ENCODE data around the gene DTYMK.
"Not testable (repeated sequence)": the region's sequence is repeated elsewhere in the genome, so short reads cannot be mapped to it uniquely, and the experiment has no call there.

Gene DTYMK

GRCh38 chr2:241666627-241667400 is 19.8 kb downstream of the DTYMK start:
- no peak overlapping the region for H3K4me3 ChIP-seq (ENCODE audit: low read depth, low read length)
- no peak for TF ChIP-seq CTCF (IDR thresholded peaks at IDR 0.05; ENCODE audit: borderline replicate concordance, insufficient read depth, low read depth, low read length)

- no peak overlapping the region for H3K4me3 ChIP-seq (ENCODE audit: low read depth, low read length)
- TF ChIP-seq CTCF (IDR thresholded peaks at IDR 0.05; ENCODE audit: borderline replicate concordance, insufficient read depth, low read depth, low read length), result no peak
These were observed 20.7 kb downstream of the DTYMK start for GRCh38 chr2:241665731-241666440.

GRCh38 chr2:241662731-241663130 is 23.9 kb downstream of the DTYMK start:
- not testable (repeated sequence) for H3K4me3 ChIP-seq (ENCODE audit: low read depth, low read length)

GRCh38 chr2:241660593-241661213 is 25.9 kb downstream of the DTYMK start:
- no peak for TF ChIP-seq CTCF (IDR thresholded peaks at IDR 0.05; ENCODE audit: borderline replicate concordance, insufficient read depth, low read depth, low read length)
- H3K4me3 ChIP-seq (ENCODE audit: low read depth, low read length), result no peak overlapping the region

- no peak overlapping the region for H3K4me3 ChIP-seq (ENCODE audit: low read depth, low read length)
- peak; percentile 58; the same call in 1 of the 2 replicates for TF ChIP-seq CTCF (IDR thresholded peaks at IDR 0.05; ENCODE audit: borderline replicate concordance, insufficient read depth, low read depth, low read length)
These were observed 27.4 kb downstream of the DTYMK start for GRCh38 chr2:241659150-241659739.

- no peak overlapping the region for H3K4me3 ChIP-seq (ENCODE audit: low read depth, low read length)
- no peak for TF ChIP-seq CTCF (IDR thresholded peaks at IDR 0.05; ENCODE audit: borderline replicate concordance, insufficient read depth, low read depth, low read length)
These were observed 28.3 kb downstream of the DTYMK start for GRCh38 chr2:241658296-241658695.

- TF ChIP-seq CTCF (IDR thresholded peaks at IDR 0.05; ENCODE audit: borderline replicate concordance, insufficient read depth, low read depth, low read length), result no peak
- no peak overlapping the region for H3K4me3 ChIP-seq (ENCODE audit: low read depth, low read length)
These were observed 28.8 kb downstream of the DTYMK start for GRCh38 chr2:241657786-241658254.
